ENCODE results near the gene CACNA1S. TPM values are rescaled to one million over a fixed set of nuclear protein-coding genes. Genes with fewer than 3 reads are reported as not detected.

The CACNA1S gene
- total RNA-seq, 1 experiment from 2014 or later: 0.24 TPM

- Histone ChIP-seq H3K9me3 (replicated peaks) (no peaks in the 10 kb centered on the region), H3K27me3 (no peaks in the 10 kb centered on the region), H3K36me3 (no peaks in the 10 kb centered on the region), H3K4me1 (no peaks in the 10 kb centered on the region), H3K4me3 (no peak overlapping the region), H3K27ac (no peak overlapping the region)
- no peak for DNase-seq
These were observed 104.7 kb downstream of the CACNA1S start for GRCh38 chr1:201007481-201007880.

GRCh38 chr1:201006450-201006849, 105.8 kb downstream of the CACNA1S start:
- Histone ChIP-seq H3K36me3 (no peaks in the 10 kb centered on the region), H3K4me3 (no peak overlapping the region), H3K4me1 (no peaks in the 10 kb centered on the region), H3K27ac (no peak overlapping the region), H3K27me3 (no peaks in the 10 kb centered on the region), H3K9me3 (replicated peaks) (no peaks in the 10 kb centered on the region)
- DNase-seq: no peak

GRCh38 chr1:201004732-201005131, 107.5 kb downstream of the CACNA1S start:
- no peak for DNase-seq
- 0 out of 2 replicates have a peak, but pooled peaks cover 3% of the 10 kb centered on the region for H3K27me3 ChIP-seq
- no peak overlapping the region for H3K4me3 ChIP-seq
- no peaks in the 10 kb centered on the region for H3K36me3 ChIP-seq
- no peaks in the 10 kb centered on the region for H3K4me1 ChIP-seq
- H3K27ac ChIP-seq: no peak overlapping the region
- no peaks in the 10 kb centered on the region for H3K9me3 ChIP-seq (replicated peaks)

GRCh38 chr1:201004154-201004553, 108.1 kb downstream of the CACNA1S start:
- no peak overlapping the region for H3K4me3 ChIP-seq
- DNase-seq: no peak
- no peaks in the 10 kb centered on the region for H3K4me1 ChIP-seq
- no peaks in the 10 kb centered on the region for H3K9me3 ChIP-seq (replicated peaks)
- no peak overlapping the region for H3K27ac ChIP-seq
- 0 out of 2 replicates have a peak, but pooled peaks cover 3% of the 10 kb centered on the region for H3K27me3 ChIP-seq
- H3K36me3 ChIP-seq: no peaks in the 10 kb centered on the region

- DNase-seq: no peak
- Histone ChIP-seq H3K36me3 (no peaks in the 10 kb centered on the region), H3K27ac (no peak overlapping the region), H3K27me3 (0 out of 2 replicates have a peak, but pooled peaks cover 3% of the 10 kb centered on the region), H3K9me3 (replicated peaks) (no peaks in the 10 kb centered on the region), H3K4me1 (no peaks in the 10 kb centered on the region), H3K4me3 (no peak overlapping the region)
These were observed 109.7 kb downstream of the CACNA1S start for GRCh38 chr1:201002510-201002909.

GRCh38 chr1:201001962-201002361, 110.3 kb downstream of the CACNA1S start:
- DNase-seq: no peak
- H3K4me1 ChIP-seq: no peaks in the 10 kb centered on the region
- H3K27ac ChIP-seq: no peak overlapping the region
- H3K4me3 ChIP-seq: no peak overlapping the region
- H3K9me3 ChIP-seq (replicated peaks): no peaks in the 10 kb centered on the region
- H3K27me3 ChIP-seq: 0 out of 2 replicates have a peak, but pooled peaks cover 3% of the 10 kb centered on the region
- no peaks in the 10 kb centered on the region for H3K36me3 ChIP-seq

- Histone ChIP-seq H3K36me3 (no peaks in the 10 kb centered on the region), H3K27me3 (0 out of 2 replicates have a peak, but pooled peaks cover 3% of the 10 kb centered on the region), H3K4me3 (no peak overlapping the region), H3K4me1 (no peaks in the 10 kb centered on the region), H3K9me3 (replicated peaks) (no peaks in the 10 kb centered on the region), H3K27ac (no peak overlapping the region)
- no peak for DNase-seq
These were observed 111.8 kb downstream of the CACNA1S start for GRCh38 chr1:201000391-201000790.

GRCh38 chr1:200999667-201000066, 112.6 kb downstream of the CACNA1S start:
- DNase-seq: no peak
- Histone ChIP-seq H3K4me1 (no peaks in the 10 kb centered on the region), H3K27me3 (0 out of 2 replicates have a peak, but pooled peaks cover 3% of the 10 kb centered on the region), H3K9me3 (replicated peaks) (no peaks in the 10 kb centered on the region), H3K36me3 (no peaks in the 10 kb centered on the region), H3K27ac (no peak overlapping the region), H3K4me3 (no peak overlapping the region)

GRCh38 chr1:200998323-200998722, 113.9 kb downstream of the CACNA1S start:
- DNase-seq: no peak
- H3K4me3 ChIP-seq: no peak overlapping the region
- H3K4me1 ChIP-seq: no peaks in the 10 kb centered on the region
- no peaks in the 10 kb centered on the region for H3K9me3 ChIP-seq (replicated peaks)
- no peak overlapping the region for H3K27ac ChIP-seq
- H3K36me3 ChIP-seq: no peaks in the 10 kb centered on the region
- H3K27me3 ChIP-seq: 0 out of 2 replicates have a peak, but pooled peaks cover 7% of the 10 kb centered on the region

GRCh38 chr1:200992382-200993048, 119.7 kb downstream of the CACNA1S start:
- Histone ChIP-seq H3K27ac (no peak overlapping the region), H3K4me1 (no peaks in the 10 kb centered on the region), H3K9me3 (replicated peaks) (no peaks in the 10 kb centered on the region), H3K36me3 (no peaks in the 10 kb centered on the region), H3K27me3 (peaks cover 4% of the 10 kb centered on the region; the same call in 1 of the 2 replicates), H3K4me3 (no peak overlapping the region)
- no peak for DNase-seq

- no peak overlapping the region for H3K27ac ChIP-seq
- H3K4me1 ChIP-seq: no peaks in the 10 kb centered on the region
- peaks cover 4% of the 10 kb centered on the region; the same call in 1 of the 2 replicates for H3K27me3 ChIP-seq
- H3K36me3 ChIP-seq: no peaks in the 10 kb centered on the region
- DNase-seq: no peak
- H3K9me3 ChIP-seq (replicated peaks): no peaks in the 10 kb centered on the region
- no peak overlapping the region for H3K4me3 ChIP-seq
These were observed 121.1 kb downstream of the CACNA1S start for GRCh38 chr1:200991097-200991614.

- no peak overlapping the region for H3K27ac ChIP-seq
- no peak for DNase-seq
- no peaks in the 10 kb centered on the region for H3K4me1 ChIP-seq
- H3K9me3 ChIP-seq (replicated peaks): no peaks in the 10 kb centered on the region
- H3K36me3 ChIP-seq: no peaks in the 10 kb centered on the region
- H3K4me3 ChIP-seq: no peak overlapping the region
- peaks cover 4% of the 10 kb centered on the region; the same call in 1 of the 2 replicates for H3K27me3 ChIP-seq
These were observed 122.1 kb downstream of the CACNA1S start for GRCh38 chr1:200990114-200990513.

Other genes with a start within 250 kb of the CACNA1S start
- gene GPR25, start 239.4 kb downstream of the CACNA1S start, total RNA-seq (2014; rRNA removed; shearing (Covaris generic)): not detected in 2 replicates
- 16.1 and 19.8 TPM in 2 replicates for gene INAVA, start 217.5 kb downstream of the CACNA1S start, total RNA-seq (2014; rRNA removed; shearing (Covaris generic))
- gene KIF21B, start 88.7 kb downstream of the CACNA1S start, total RNA-seq (2014; rRNA removed; shearing (Covaris generic)): 0.61 and 0.66 TPM in 2 replicates
- gene ASCL5, start 14.8 kb upstream of the CACNA1S start, total RNA-seq (2014; rRNA removed; shearing (Covaris generic)): not detected in 2 replicates
- gene TMEM9, start 42.0 kb upstream of the CACNA1S start, total RNA-seq (2014; rRNA removed; shearing (Covaris generic)): 83.5 and 87.4 TPM in 2 replicates
- not detected in 2 replicates for gene IGFN1, start 78.4 kb upstream of the CACNA1S start, total RNA-seq (2014; rRNA removed; shearing (Covaris generic))
- gene PKP1, start 171.1 kb upstream of the CACNA1S start, total RNA-seq (2014; rRNA removed; shearing (Covaris generic)): not detected in 2 replicates